RWPE2 (cell line): Measurements from ENCODE around the gene NOL11.
"Not testable (repeated sequence)": the region's sequence is repeated elsewhere in the genome, so short reads cannot be mapped to it uniquely, and the experiment has no call there.

Experiments
- ATAC-seq: fragments of 200-7000 bp; cut with Tn5 transposase; 3 replicates; pipeline ENCODE4 v1.9.1; 2021; ENCODE audit warnings: low read depth
- DNase-seq: peaks from one replicate; pipeline ENCODE4 v3.0.0-alpha.2; 2020; ENCODE audit warnings: low spot score
- H3K27ac ChIP-seq: fragments of 450-650 bp; 2 replicates; pipeline ENCODE4 v1.5.1; 2017; ENCODE audit warnings: mild to moderate bottlenecking; ENCODE audit not compliant: poor library complexity, severe bottlenecking
- H3K27me3 ChIP-seq: fragments of 250-450 bp; sonication (Bioruptor Pico); 2 replicates; pipeline ENCODE4 v1.5.1; 2021; ENCODE audit warnings: mild to moderate bottlenecking, moderate library complexity; ENCODE audit not compliant: insufficient read depth, poor library complexity, severe bottlenecking
- H3K36me3 ChIP-seq: fragments of 250-450 bp; sonication (Bioruptor Pico); 2 replicates; pipeline ENCODE4 v1.5.1; 2020; ENCODE audit warnings: low read depth, mild to moderate bottlenecking, moderate library complexity
- H3K4me1 ChIP-seq: fragments of 250-450 bp; sonication (Bioruptor Pico); 2 replicates; pipeline ENCODE4 v1.5.1; 2021; ENCODE audit warnings: mild to moderate bottlenecking, moderate library complexity; ENCODE audit not compliant: insufficient read depth, poor library complexity, severe bottlenecking
- H3K4me3 ChIP-seq: fragments of 250-450 bp; sonication (Bioruptor Pico); 2 replicates; pipeline ENCODE4 v1.5.1; 2021; ENCODE audit warnings: mild to moderate bottlenecking, moderate library complexity; ENCODE audit not compliant: severe bottlenecking
- H3K9me3 ChIP-seq: fragments of 250-450 bp; sonication (Bioruptor Pico); 2 replicates; pipeline ENCODE4 v1.5.1; 2021; ENCODE audit warnings: mild to moderate bottlenecking, moderate library complexity; ENCODE audit not compliant: severe bottlenecking
- CTCF ChIP-seq: fragments of 450-650 bp; IDR thresholded peaks from one replicate; pipeline ENCODE4 v1.5.1; 2017; ENCODE audit warnings: mild to moderate bottlenecking, moderate library complexity; ENCODE audit not compliant: poor library complexity, severe bottlenecking

Gene NOL11

GRCh38 chr17:67751101-67752074, 33.7 kb downstream of the NOL11 start:
- Histone ChIP-seq H3K9me3 (no peaks in the 10 kb centered on the region), H3K4me3 (no peak overlapping the region), H3K4me1 (peaks cover 7% of the 10 kb centered on the region), H3K36me3 (peaks cover 29% of the 10 kb centered on the region), H3K27ac (no peak overlapping the region), H3K27me3 (no peaks in the 10 kb centered on the region)
- DNase-seq (no peak), ATAC-seq (peak; percentile 87)
- TF ChIP-seq CTCF: no peak

DNA sequence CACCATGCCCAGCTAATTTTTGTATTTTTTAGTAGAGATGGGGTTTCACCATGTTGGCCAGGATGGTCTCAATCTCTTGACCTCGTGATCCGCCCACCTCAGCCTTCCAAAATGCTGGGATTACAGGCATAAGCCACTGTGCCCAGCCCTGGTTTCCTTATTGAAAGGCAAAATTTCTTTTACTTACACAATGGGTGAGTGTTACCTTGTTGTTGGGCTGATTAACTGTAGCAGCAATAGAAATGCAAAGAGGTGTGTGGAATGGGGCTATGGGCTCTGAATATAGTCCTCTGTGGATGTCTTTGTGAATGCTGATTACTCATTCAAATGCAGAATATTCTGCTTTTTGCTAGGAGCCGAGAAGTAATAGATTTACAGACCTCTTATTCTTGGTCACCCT, 34.4 kb downstream of the NOL11 start:
- not testable (repeated sequence) for ATAC-seq, H3K9me3 ChIP-seq, DNase-seq, H3K4me3 ChIP-seq, H3K27ac ChIP-seq, H3K4me1 ChIP-seq, H3K27me3 ChIP-seq
- peaks cover 22% of the 10 kb centered on the region for H3K36me3 ChIP-seq

GRCh38 chr17:67753026-67753425, 35.3 kb downstream of the NOL11 start:
- no peak overlapping the region for H3K4me3 ChIP-seq
- TF ChIP-seq CTCF: no peak
- DNase-seq (no peak), ATAC-seq (no peak)
- no peaks in the 10 kb centered on the region for H3K27me3 ChIP-seq
- H3K27ac ChIP-seq: no peak overlapping the region
- no peaks in the 10 kb centered on the region for H3K9me3 ChIP-seq
- H3K36me3 ChIP-seq: peaks cover 13% of the 10 kb centered on the region
- peaks cover 7% of the 10 kb centered on the region for H3K4me1 ChIP-seq

GRCh38 chr17:67754001-67754400, 36.3 kb downstream of the NOL11 start:
- Histone ChIP-seq H3K36me3 (peaks cover 4% of the 10 kb centered on the region; the same call in 1 of the 2 replicates), H3K27me3 (no peaks in the 10 kb centered on the region), H3K27ac (no peak overlapping the region)

DNA sequence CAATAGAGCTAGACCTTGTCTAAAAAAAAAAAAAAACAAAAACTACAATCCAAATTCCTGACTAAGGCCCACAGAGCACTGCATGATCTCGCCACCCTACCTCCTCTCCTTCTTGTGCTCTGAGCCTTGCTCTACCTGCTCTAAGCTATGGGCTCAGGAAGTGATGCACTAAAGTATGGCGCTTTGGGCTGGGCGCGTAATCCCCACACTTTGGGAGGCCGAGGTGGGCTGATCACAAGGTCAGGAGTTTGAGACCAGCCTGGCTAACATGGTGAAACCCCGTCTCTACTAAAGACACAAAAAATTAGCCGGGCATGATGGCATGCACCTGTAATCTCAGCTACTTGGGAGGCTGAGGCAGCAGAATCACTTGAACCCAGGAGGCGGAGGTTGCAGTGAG, 37.0 kb downstream of the NOL11 start:
- H3K9me3 ChIP-seq, H3K4me3 ChIP-seq, H3K27ac ChIP-seq, H3K4me1 ChIP-seq, ATAC-seq, DNase-seq, H3K36me3 ChIP-seq, H3K27me3 ChIP-seq: not testable (repeated sequence)

More at GRCh38 chr17:67754001-67754400, 36.3 kb downstream of the NOL11 start:
- TF ChIP-seq CTCF: no peak
- DNase-seq (no peak), ATAC-seq (no peak)
- Histone ChIP-seq H3K4me3 (no peak overlapping the region), H3K4me1 (peaks cover 7% of the 10 kb centered on the region), H3K9me3 (no peaks in the 10 kb centered on the region)

- not testable (repeated sequence) for H3K9me3 ChIP-seq, H3K27me3 ChIP-seq, H3K27ac ChIP-seq, H3K4me1 ChIP-seq, DNase-seq, ATAC-seq, H3K36me3 ChIP-seq, H3K4me3 ChIP-seq
Observed at GRCh38 chr17:67756766-67757165, 39.0 kb downstream of the NOL11 start.
